GM12874 (cell line): ENCODE data around the gene NFKB2.

Source experiments
- CTCF ChIP-seq: IDR thresholded peaks from 2 replicates; pipeline ENCODE4 v1.5.1; 2011; ENCODE audit warnings: low read depth, mild to moderate bottlenecking, control low read depth, low read length, moderate library complexity; ENCODE audit not compliant: insufficient read depth

NFKB2 gene

GRCh38 chr10:102396730-102397151 lies 1.2 kb downstream of the NFKB2 start:
- no peak for TF ChIP-seq CTCF

- TF ChIP-seq CTCF = no peak
Measured at GRCh38 chr10:102397222-102398171, 2.0 kb downstream of the NFKB2 start.

GRCh38 chr10:102398172-102399020 lies 2.9 kb downstream of the NFKB2 start:
- TF ChIP-seq CTCF = no peak

- TF ChIP-seq CTCF = peak; percentile 97
Measured at GRCh38 chr10:102399217-102400021, 3.9 kb downstream of the NFKB2 start.

- TF ChIP-seq CTCF = no peak
Measured at GRCh38 chr10:102400076-102400475, 4.6 kb downstream of the NFKB2 start.

- TF ChIP-seq CTCF = no peak
Measured at GRCh38 chr10:102400598-102401341, 5.3 kb downstream of the NFKB2 start.
